Adipose tissue (tissue), 3 donors: ENCODE measurements around the gene ESRRB. TPM values are rescaled to one million over a fixed set of nuclear protein-coding genes. Genes with fewer than 3 reads are reported as not detected.
"Not testable (repeated sequence)": the region's sequence is repeated elsewhere in the genome, so short reads cannot be mapped to it uniquely, and the experiment has no call there.

Source experiments
- H3K27ac ChIP-seq: one replicate; pipeline ENCODE4 v1.5.1; 2013; ENCODE audit warnings: low read depth, low read length
- WGBS, 3 donors: extraction: QIAGEN DNeasy Blood & Tissue Kit; methylation state at CpG; one replicate each; pipeline ENCODE4 v1.1.7; 2013; 5-methylcytosine and 5-hydroxymethylcytosine counted together
- polyA plus RNA-seq, 3 donors: library from polyadenylated mRNA; stranded (reverse); fragments of 200-250 nt; gene quantifications; one replicate each; pipeline ENCODE4 v1.2.3, GENCODE V29; 2013
- donor health status: healthy with polysubstance abuse.
- donor health status: Bipolar disorder and iron deficiency.
- donor health status: healthy.

Gene ESRRB
- polyA plus RNA-seq, 3 donors, result 0.23 to 0.52 (median 0.34) TPM

DNA sequence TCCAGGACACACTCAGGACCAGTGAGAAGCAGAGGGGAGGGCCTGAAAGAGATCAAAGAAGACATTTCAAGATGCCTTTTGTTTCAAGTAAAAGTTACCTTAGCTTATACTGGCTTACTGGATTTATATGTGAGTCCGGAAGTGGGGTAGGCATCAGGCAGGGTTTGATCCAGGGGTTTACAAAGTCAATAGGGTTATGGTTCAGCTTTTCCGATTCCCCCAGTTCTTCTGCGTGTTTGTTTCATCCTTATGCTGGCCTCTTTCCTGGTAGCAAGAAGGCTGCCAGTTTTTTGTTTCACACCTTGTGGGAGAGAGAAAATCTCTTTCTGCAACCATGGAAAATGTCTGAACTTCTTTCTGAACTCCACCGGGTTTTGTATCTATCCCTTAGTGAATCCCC lies 126.3 kb downstream of the ESRRB start:
- H3K27ac ChIP-seq, result no peak overlapping the region
- WGBS, 3 donors, result 94 to 95% (median 94%) methylated on average over 4 of the region's 4 CpGs

DNA sequence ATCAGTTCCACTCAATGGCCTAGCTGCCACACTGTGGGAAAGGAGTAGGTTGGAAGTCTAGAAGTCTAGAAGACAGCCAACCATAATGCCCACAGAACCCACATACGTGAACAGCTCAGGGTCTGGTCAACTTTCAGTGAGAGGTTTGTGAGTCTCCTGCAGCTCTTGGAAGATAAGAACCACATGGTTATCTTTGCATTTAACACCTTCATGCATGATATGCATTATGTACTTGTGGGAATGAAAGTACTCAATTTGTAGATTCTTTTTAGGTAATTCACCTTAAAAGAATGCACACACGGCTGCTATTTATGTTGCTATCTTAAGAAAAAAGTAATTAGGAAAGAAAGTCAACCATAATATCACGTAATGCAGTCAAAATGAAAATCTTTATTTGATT lies 126.7 kb downstream of the ESRRB start:
- WGBS, 3 donors, result 93 to 94% (median 93%) methylated on average over 3 of the region's 3 CpGs
- no peak overlapping the region for H3K27ac ChIP-seq

DNA sequence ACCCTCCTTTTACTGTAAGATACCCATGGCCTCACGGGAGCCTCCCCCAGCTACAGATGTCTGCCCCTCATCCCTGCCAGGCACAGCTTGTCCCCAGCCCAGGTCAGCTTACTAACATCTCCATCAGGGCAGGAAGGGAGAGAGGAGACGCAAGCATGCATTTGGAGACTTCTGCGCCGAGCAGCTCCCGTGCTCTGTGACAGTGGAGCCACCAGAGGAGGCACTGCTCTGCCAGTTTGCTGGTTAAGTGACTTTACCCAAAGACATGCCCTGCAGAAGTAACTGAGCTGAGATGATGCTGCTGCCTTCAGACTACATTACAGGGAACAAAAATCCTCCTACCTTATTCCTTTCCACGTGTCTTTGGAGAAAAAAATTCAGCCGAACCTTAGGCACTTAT lies 133.4 kb downstream of the ESRRB start:
- 62 to 75% (median 73%) methylated on average over 7 of the region's 7 CpGs for WGBS, 3 donors
- no peak overlapping the region for H3K27ac ChIP-seq

DNA sequence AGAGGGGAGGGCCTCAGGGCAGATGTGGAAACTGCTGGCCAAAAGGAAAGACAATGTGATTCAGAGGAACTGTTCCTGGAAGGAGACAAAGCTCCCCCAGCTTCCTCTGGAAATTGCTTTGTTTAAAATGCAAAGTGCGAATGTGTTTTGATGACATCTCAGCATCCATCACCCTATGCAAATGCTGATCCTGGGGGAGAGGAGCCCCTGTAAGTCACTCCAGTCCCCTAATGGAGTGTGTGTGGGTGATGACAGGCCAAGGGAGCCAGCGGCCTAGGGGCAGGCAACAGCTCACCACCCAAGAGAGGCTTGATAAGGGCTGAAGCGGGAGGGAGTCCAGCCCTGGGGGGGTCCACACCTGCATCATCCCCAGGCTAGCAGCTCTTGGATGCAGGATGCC lies 134.2 kb downstream of the ESRRB start:
- WGBS, 3 donors, result 72 to 80% (median 76%) methylated on average over 3 of the region's 3 CpGs
- no peak overlapping the region for H3K27ac ChIP-seq

DNA sequence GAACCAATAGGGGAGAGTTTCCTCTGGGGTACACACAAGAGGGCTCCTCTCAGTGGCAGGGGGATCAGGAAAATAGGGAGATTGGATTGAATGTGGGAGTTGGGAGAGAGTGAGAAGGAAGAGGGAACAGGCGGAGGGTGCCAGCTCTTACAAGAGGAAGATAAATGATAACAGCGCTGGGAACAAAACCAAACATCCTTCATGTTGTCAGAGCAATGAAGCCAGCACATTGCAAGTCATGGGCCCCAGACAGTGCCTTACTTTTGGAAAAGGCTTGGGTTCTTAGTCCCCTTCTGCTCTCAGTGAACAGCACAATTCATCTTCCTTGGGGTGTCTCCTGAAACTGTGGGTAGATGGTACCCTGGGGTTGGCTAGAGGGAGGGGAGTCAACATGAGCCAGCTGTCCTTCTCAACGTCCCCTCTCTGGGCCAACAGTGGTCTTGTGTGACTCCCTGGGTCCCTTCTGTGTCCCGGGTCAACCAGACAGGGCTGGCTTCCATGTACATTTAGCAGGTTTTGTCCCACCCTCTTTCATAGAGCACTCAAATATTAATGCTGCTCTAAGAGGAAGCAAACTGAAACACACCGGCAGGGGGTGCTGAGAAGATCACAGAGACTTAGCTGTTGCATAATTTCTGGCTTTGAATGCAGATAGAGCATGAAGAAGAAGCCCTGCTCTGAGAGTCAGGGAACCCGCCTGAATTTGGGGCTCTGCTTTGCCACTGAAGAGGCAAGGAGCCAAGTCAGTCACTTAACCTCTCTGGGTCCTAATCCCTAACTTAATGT lies 138.5 kb downstream of the ESRRB start:
- no peak overlapping the region for H3K27ac ChIP-seq
- 43 to 66% (median 48%) methylated on average over 6 of the region's 6 CpGs for WGBS, 3 donors

DNA sequence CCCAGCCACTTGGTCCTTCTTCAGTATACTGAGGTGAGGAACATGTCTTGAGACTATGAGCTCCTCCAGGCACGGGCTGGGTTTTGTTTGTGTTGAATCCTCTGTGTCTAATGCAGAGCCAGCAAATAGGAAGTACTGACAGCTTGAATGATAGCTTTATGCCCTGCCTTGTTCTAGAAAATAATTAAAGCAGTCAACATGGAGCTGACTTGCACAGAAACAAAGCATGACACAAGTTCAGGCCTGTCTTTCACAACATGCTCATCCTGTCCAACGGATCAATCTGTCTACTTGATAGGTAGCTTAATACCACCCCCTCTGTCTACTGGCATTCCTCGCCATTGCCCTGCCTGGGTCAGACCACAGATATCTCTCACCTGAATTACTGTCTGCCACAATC lies 140.9 kb downstream of the ESRRB start:
- no peak overlapping the region for H3K27ac ChIP-seq
- WGBS, 3 donors, result 37 to 46% (median 37%) methylated on average over 3 of the region's 3 CpGs

DNA sequence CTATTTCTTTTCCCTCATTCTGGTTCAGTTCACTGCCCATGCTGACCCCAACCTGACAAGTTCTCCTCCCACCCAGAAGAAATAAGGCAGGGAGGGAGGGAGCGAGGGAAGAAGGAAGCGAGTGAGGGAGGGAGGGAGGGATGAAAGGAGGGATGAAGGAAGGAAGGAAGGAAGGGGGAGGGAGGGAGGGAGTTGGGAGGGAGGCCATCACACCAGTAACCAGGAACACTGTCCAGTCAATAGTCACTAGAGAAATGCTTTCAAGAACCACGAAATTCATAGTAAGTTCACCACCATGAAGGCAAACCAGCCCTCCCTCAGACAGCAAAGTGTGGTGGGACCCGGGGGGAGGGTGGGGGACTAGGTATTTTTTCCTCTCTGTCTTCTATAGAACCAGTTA lies 142.4 kb downstream of the ESRRB start:
- no peak overlapping the region for H3K27ac ChIP-seq
- 67 to 81% (median 79%) methylated on average over 2 to 4 of the region's 4 CpGs for WGBS, 3 donors

DNA sequence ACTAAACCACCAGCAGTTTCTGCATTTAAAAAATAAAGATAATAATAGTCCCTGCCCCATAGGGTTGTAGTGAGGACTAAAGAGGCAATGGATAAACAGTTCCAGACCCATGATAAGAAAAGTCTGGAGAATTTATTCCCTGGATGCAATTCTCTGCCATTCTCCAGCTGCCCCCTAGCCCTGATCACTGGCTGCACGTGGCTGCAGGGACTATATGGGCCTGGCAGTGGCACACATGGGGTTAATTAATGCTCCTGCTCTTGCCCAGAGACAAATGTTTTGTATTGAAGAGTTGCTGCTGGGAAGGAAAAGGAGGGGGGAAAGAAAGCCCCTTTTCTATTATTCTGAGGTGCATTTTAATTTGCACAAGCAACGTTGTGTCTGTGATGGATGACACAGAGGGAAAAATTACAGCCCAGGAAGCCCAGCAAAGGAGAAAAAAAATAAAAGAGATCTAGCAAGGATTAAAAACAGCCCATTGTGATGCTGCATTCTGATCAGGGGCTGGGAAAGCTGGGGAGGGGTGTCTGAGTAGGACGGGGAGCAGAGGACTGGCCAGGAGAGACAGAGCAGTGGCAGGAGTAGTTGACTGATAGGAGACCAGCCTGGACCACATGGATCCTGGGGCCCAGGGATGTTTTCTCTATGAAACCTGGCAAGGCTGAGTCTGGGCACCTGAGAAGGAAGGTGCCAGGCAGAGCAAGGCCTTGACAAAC lies 149.3 kb downstream of the ESRRB start:
- WGBS, 3 donors, result 34 to 62% (median 53%) methylated on average over 3 of the region's 3 CpGs
- H3K27ac ChIP-seq, result no peak overlapping the region

DNA sequence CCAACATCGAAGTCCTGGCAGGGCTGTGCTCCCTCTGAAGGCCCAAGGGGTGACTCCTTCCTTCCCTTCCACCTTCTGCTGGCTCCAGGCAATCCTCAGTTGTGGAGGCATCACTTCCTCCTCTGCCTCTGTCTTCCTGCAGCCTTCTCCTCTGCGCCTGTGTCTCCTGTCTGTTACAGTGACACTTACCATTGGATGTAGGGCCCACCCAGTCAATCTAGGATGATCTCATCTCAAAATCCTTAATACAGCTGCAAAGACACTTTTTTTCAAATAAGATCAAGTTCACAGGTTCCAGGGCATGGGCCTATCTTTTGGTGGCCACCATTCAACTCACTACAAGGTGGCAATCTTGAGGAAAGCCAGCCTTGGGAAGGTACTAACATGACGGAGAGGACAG lies 155.1 kb downstream of the ESRRB start:
- H3K27ac ChIP-seq, result no peak overlapping the region
- WGBS, 3 donors, result 59 to 77% (median 64%) methylated on average over 3 of the region's 3 CpGs

DNA sequence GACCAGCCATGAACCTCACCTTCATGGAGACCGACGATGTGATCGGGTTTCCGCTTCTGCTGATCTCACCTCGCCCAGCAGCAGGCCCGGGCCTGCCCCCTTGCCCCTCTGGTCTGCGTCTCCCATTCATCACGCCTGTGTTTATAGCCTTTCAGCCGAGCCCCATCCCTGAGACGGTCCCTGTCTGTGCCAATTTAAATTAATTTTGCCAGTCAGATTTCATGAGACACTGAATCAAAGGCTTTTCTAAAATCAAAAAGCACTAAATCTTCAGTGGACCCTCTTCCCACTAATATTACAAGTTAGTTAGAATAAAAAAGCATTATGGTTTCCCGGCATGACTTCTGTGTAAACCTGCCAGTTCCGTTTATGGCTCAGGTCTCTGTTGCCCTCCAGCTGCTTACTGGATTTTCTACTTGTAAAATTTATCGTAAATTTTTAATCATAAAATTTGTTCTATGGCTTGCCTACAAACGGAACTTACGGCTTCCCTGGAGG lies 155.9 kb downstream of the ESRRB start:
- H3K27ac ChIP-seq, result no peak overlapping the region
- WGBS, 3 donors, result 72 to 83% (median 79%) methylated on average over 15 of the region's 15 CpGs

DNA sequence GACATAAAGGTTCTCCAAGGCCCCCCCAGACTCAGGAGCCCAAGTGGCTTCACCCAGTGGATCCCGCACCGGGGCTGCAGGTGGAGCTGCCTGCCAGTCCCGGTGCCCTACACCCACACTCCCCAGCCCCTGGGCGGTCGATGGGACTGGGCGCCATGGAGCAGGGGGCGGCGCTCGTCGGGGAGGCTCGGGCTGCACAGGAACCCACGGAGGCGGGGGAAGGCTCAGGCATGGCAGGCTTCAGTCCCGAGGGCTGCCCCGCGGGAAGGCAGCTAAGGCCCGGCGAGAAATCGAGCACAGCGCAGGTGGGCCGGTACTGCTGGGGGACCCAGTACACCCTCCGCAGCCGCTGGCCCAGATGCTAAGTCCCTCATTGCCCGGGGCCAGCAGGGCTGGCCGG lies 160.7 kb downstream of the ESRRB start:
- WGBS, 3 donors, result 94 to 99% (median 96%) methylated on average over 24 to 25 of the region's 25 CpGs

DNA sequence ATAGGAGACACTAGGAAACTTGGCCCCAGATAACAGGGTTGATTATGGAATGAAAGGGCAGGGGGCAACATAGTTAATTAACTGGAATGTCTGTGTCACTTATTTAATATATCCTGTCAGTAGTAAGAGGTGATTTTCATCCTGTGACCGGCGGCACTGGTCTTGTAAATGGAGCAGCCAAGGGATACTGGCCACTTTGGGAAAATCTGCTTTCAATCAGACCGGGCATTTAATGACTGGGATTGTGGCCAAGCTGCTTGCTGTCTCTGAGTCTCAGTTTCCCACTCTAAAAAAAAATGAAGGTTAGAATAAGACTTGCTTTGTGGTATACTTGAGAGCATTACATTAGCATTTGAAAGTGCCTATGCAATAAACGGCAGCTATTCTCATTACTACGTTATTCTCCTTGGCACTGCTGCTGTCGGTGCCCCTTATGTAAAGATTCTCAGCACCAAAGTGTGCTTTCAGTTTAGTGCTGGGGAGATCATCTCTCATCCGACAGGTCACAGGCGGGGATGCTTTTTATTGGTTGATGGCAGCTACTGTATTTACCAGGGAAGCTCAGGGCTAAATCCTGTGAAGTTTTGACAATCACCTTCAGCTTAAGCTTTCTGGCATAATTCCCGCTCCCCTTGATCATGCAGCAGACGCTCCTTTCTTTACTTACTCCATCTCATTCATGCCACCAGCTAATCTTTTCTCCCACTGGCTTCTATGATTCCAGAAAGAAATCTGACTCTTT lies 162.1 kb downstream of the ESRRB start:
- no peak overlapping the region for H3K27ac ChIP-seq
- 55 to 67% (median 62%) methylated on average over 10 of the region's 10 CpGs for WGBS, 3 donors

More for the DNA sequence above, 160.7 kb downstream of the ESRRB start:
- not testable (repeated sequence) for H3K27ac ChIP-seq

DNA sequence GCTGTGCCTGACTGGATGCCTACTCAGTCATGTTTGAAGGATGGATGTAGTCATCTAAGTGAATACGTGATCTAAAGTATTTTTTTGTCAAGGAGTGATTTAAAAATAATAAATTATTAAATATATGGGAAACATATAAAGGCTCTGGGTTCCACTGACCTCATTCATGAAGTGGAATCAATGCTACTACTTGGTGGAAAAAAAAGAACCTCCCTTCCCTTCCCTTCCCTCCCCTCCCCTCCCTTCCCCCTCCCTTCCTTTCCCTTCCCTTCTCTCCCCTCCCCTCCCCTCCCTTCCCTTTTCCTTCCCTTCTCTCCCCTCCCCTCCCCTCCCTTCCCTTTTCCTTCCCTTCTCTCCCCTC lies 162.7 kb downstream of the ESRRB start:
- no peak overlapping the region for H3K27ac ChIP-seq
- WGBS, 3 donors, result 53 to 69% (median 61%) methylated on average over 1 of the region's 1 CpG

DNA sequence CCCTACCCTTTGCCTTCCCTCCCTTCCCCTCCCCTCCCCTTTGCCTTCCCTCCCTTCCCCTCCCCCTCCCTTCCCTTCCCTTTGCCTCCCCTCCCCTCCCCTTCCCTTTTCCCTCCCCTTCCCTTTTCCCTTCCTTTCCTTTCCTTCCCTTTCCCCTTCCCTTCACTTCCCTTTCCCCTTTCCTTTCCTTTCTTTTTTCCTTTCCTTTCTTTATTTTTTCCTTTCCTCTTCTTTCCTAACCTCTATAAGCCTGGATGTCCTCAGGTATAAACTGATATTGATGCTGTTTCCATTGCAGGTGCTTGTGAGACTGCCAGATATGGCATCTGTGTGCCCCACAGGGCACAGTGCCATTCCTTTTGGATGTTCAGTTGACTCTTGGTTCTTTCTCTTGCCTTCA lies 163.2 kb downstream of the ESRRB start:
- H3K27ac ChIP-seq, result no peak overlapping the region

DNA sequence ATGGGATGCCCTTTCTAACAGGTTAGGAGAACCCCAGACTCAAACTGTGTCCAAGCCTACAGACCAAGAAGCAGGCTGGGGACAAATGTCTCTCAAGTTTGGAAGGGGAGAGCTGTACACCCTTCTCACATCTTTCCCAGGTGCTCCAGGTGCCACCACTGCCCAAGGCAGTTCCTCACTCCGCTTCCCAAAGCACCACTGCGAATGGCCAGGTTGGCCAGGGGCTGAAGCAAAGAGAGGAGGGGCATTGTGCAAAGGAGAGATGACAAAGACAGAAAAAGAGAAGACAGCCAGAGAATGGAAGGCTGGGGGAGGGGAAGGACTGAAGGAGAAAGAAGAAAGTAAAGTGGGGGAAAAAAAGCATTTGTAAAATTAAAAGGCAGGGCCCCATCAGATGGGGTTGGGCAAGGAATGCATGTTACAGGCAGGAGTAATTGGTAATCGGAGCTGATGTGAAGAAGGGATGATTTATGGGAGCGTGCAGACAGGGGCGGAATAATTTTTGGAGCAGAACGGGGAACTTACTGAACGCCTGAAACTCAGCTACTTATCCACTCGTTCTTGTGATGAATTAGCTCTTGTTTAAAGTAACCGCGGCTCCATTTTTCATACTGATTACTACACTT lies 165.8 kb downstream of the ESRRB start:
- H3K27ac ChIP-seq, result no peak overlapping the region
- 25 to 40% (median 28%) methylated on average over 10 of the region's 10 CpGs for WGBS, 3 donors

DNA sequence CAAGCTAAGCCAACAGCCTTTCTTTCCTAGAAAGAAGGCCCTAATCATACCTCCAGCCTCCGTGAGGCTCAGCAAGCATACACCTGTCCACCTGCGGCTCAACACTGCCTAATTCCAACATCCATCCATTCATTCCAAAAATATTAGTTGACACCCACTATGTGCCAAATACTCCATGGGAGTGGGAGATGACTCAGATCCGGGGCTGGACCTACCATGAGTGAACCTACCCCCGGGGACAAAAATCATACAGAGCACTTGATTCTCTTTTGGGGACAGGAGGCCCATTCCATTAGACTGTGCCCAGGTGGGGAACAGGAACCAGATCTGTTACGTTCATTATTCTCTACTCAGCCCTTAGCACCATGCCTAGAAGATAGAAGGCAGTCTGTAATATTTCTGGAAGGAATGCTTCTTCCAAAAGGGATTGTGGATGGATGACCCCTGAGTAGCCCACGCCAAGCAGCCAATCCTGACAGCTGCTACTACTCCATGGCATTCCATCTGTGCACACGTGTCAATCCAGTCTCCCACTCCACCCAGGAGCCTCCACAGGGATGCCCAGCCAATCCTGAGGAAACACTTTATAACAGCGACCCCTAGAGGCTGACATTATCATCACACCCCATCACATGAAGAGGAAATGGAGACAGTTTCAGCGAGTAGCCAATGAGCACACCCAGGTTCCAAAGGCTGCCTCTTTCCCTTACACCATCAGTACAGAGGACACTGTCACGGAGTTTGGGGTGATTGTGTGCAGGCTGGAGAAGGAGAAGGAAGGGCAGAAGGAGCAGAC lies 170.7 kb downstream of the ESRRB start:
- 57 to 62% (median 61%) methylated on average over 10 of the region's 10 CpGs for WGBS, 3 donors
- H3K27ac ChIP-seq, result no peak overlapping the region

DNA sequence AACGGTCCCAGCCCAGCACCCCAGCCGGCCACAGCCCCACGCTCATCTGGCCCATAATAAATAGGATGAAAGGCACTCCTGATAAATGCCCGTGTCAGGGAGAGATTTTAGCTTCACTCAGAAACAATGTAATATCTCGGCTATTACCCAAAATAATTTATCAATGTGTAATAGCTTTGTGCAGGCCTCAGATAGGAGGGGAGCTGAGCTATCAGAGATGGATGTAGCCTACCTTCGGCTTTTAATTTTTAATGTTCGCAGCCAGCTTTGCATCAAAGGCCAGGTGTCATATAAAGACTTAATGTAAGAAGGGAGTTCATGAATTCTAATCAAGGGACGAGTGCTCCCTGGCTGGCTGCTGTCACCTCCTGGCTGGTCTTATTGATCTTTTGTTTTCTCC lies 171.9 kb downstream of the ESRRB start:
- H3K27ac ChIP-seq, result no peak overlapping the region
- WGBS, 3 donors, result 63 to 82% (median 82%) methylated on average over 8 of the region's 8 CpGs

DNA sequence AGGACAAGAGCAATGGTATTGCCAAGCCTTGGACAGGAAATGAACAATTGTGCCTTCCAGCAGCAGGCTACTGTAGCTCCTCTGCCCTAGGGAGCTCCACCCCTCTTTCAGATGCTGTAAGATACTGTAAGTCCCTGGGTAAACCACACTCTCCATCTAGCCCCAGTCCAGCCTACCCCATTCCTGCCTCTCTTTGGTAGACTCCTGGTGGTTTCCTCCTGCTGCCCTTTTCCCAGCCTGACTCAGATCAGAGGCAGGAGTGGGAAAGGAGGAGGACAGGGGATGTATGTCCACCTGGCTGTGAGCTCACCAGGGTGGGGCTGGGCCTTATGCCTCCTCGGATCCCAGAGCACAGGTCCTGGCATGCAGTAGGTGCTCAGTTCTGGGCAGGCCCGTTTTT lies 174.6 kb downstream of the ESRRB start:
- 65 to 82% (median 76%) methylated on average over 2 of the region's 2 CpGs for whole genome bisulfite sequencing, 3 donors
- no peak overlapping the region for H3K27ac ChIP-seq
